Measurements from ENCODE around the gene OGFR.

The OGFR gene

GRCh38 chr20:62829231-62830230 is 24.9 kb downstream of the OGFR start:
- no peak for TF ChIP-seq GLIS1 (tag by site-specific recombination; IDR thresholded peaks at IDR 0.05)
- no peak for TF ChIP-seq OVOL3 (tag by site-specific recombination; IDR thresholded peaks at IDR 0.05)
- TF ChIP-seq GLI2 (tag by site-specific recombination; IDR thresholded peaks at IDR 0.05; ENCODE audit: borderline replicate concordance, low read depth): no peak
- no peak for TF ChIP-seq ZNF701 (tag by site-specific recombination; IDR thresholded peaks at IDR 0.05)
- no peak for TF ChIP-seq PRDM2 (tag by site-specific recombination; IDR thresholded peaks at IDR 0.05; ENCODE audit: borderline replicate concordance)
- TF ChIP-seq ZNF311 (tag by site-specific recombination; IDR thresholded peaks at IDR 0.05; ENCODE audit: borderline replicate concordance): no peak
- TF ChIP-seq ZNF473 (tag by site-specific recombination; IDR thresholded peaks at IDR 0.05): no peak
- no peak for TF ChIP-seq ZBTB8A (tag by site-specific recombination; IDR thresholded peaks at IDR 0.05)
- TF ChIP-seq ZNF174 (tag by site-specific recombination; IDR thresholded peaks at IDR 0.05): no peak
- ChIA-PET POLR2A (no interaction called here), CTCF (interaction anchor here (0.7 kb wide), 1 partner anchor 85 kb away, joined by 3 read pairs; no protein-coding TSS in a partner anchor)
- Histone ChIP-seq H3K27ac (ENCODE audit: extremely low read depth, low read depth, low read length) (no peak overlapping the region), H3K4me1 (ENCODE audit: control insufficient read depth, insufficient read depth, low read length) (no peaks in the 10 kb centered on the region; the same call in 1 of the 2 replicates), H3K9me3 (ENCODE audit: control insufficient read depth, insufficient read depth, low read depth, low read length) (no peaks in the 10 kb centered on the region), H3K36me3 (ENCODE audit: control insufficient read depth in 2 of 2, insufficient read depth in 1 of 2, low read length in 2 of 2) (no peaks in the 10 kb centered on the region), H3K4me3 (ENCODE audit: low read depth, low read length) (no peak overlapping the region)

GRCh38 chr20:62830251-62830650 is 25.6 kb downstream of the OGFR start:
- POLR2A ChIA-PET: no interaction called here
- no peak for TF ChIP-seq ZNF664 (tag by site-specific recombination; IDR thresholded peaks at IDR 0.05)
- TF ChIP-seq ZNF768 (tag by site-specific recombination; IDR thresholded peaks at IDR 0.05): no peak
- no peak for TF ChIP-seq ZNF155 (tag by site-specific recombination; IDR thresholded peaks at IDR 0.05)
- TF ChIP-seq ZNF184 (tag by site-specific recombination; IDR thresholded peaks at IDR 0.05): no peak
- TF ChIP-seq ZSCAN18 (tag by site-specific recombination; IDR thresholded peaks at IDR 0.05): no peak
- TF ChIP-seq HOXA7 (CRISPR knock-in tag; IDR thresholded peaks at IDR 0.05; ENCODE audit: borderline replicate concordance): no peak
- no peak for TF ChIP-seq ZNF292 (tag by site-specific recombination; IDR thresholded peaks at IDR 0.05; ENCODE audit: borderline replicate concordance, low read depth)
- no peak for TF ChIP-seq ZNF48 (tag by site-specific recombination; IDR thresholded peaks at IDR 0.05)
- TF ChIP-seq GLI2 (tag by site-specific recombination; IDR thresholded peaks at IDR 0.05; ENCODE audit: borderline replicate concordance, low read depth): no peak
- TF ChIP-seq ZBTB20 (tag by site-specific recombination; IDR thresholded peaks at IDR 0.05): no peak
- TF ChIP-seq ZNF701 (tag by site-specific recombination; IDR thresholded peaks at IDR 0.05): no peak
- no peak for TF ChIP-seq GLIS2 (tag by site-specific recombination; IDR thresholded peaks at IDR 0.05)
- TF ChIP-seq ZNF776 (tag by site-specific recombination; IDR thresholded peaks at IDR 0.05; ENCODE audit: borderline replicate concordance): no peak
- Histone ChIP-seq H3K4me3 (ENCODE audit: low read depth, low read length) (no peak overlapping the region), H3K4me1 (ENCODE audit: control insufficient read depth, insufficient read depth, low read length) (no peaks in the 10 kb centered on the region; the same call in 1 of the 2 replicates), H3K27ac (ENCODE audit: extremely low read depth, low read depth, low read length) (no peak overlapping the region), H3K36me3 (ENCODE audit: control insufficient read depth in 2 of 2, insufficient read depth in 1 of 2, low read length in 2 of 2) (no peaks in the 10 kb centered on the region), H3K9me3 (ENCODE audit: control insufficient read depth, insufficient read depth, low read depth, low read length) (no peaks in the 10 kb centered on the region)
- CTCF ChIA-PET: interaction anchor here (0.7 kb wide), 1 partner anchor 84 kb away, joined by 3 read pairs; no protein-coding TSS in a partner anchor
